HG03060 (cell line): ENCODE results near the gene IRF2.
"Not testable (repeated sequence)": the region's sequence is repeated elsewhere in the genome, so short reads cannot be mapped to it uniquely, and the experiment has no call there.

Experiments
- ATAC-seq: cut with Tn5 transposase; IDR thresholded peaks from one replicate; pipeline ENCODE4 v1.9.1; 2021; ENCODE audit warnings: low read depth, moderate number of reproducible peaks; ENCODE audit not compliant: unreplicated experiment

IRF2 gene

GRCh38 chr4:184395451-184395917 lies 78.9 kb downstream of the IRF2 start:
- ATAC-seq = no peak

GRCh38 chr4:184392748-184393559 lies 81.4 kb downstream of the IRF2 start:
- ATAC-seq = no peak

DNA sequence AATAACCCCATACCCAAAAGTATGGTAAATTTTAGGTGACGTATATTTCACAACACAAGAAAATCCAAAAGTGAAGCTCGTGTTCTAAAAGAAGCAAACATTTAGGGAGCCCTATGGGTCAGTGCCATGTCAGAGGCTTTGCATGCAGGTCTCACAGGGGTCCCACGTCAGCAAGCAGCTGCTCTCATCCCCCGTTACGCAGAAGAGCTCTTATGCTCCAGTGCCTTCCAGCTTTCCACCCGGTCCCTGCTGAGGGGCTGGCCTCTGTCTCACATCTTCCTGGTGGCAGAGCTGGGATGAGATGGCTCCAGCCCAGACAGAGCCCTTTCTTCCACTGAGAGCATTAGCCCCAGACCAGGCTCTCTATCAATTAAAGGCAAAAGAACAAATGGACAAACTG lies 82.0 kb downstream of the IRF2 start:
- ATAC-seq = no peak

GRCh38 chr4:184389978-184390900 lies 84.1 kb downstream of the IRF2 start:
- ATAC-seq = no peak

DNA sequence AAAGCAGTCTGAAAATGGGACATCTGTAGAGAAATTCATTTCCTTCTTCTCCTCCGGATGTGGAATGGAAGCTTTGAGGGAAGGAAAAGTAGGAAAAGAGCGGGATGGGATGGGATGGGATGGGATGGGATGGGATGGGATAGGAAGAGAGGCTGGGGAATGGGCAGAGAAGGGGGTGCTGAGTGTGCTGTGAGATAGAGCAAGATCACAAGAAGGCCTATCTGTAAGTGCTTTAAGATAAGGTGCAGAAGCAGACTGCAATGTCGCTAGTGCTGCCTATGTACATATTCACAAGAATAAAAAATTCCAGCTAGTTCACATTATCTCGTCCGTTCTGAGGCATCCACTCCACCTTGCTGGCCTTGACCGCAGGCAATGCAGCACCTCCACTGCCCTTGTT lies 86.2 kb downstream of the IRF2 start:
- no peak for ATAC-seq

GRCh38 chr4:184387351-184387750 lies 87.0 kb downstream of the IRF2 start:
- ATAC-seq = no peak

GRCh38 chr4:184386271-184386781 lies 88.0 kb downstream of the IRF2 start:
- no peak for ATAC-seq

DNA sequence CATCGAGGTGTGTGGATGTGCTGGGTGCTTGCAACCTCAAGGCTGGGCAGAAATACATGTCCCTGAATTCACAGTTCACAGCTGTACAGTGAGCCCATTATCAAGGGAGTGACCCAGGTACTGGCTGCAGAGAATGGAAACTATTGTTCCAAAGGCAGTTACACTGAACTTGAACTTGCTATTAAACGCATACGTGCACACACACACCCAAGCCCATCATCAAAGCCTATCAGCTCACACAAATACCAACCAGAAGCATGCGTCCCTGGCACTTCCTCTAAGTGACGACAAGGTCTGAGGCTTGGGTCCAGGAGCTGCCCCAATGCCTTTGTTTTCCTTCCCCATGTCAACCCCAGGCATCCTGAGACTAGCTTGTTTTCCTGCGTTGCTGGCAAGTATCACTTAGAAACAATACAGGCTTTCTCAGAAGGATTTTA lies 88.6 kb downstream of the IRF2 start:
- no peak for ATAC-seq

DNA sequence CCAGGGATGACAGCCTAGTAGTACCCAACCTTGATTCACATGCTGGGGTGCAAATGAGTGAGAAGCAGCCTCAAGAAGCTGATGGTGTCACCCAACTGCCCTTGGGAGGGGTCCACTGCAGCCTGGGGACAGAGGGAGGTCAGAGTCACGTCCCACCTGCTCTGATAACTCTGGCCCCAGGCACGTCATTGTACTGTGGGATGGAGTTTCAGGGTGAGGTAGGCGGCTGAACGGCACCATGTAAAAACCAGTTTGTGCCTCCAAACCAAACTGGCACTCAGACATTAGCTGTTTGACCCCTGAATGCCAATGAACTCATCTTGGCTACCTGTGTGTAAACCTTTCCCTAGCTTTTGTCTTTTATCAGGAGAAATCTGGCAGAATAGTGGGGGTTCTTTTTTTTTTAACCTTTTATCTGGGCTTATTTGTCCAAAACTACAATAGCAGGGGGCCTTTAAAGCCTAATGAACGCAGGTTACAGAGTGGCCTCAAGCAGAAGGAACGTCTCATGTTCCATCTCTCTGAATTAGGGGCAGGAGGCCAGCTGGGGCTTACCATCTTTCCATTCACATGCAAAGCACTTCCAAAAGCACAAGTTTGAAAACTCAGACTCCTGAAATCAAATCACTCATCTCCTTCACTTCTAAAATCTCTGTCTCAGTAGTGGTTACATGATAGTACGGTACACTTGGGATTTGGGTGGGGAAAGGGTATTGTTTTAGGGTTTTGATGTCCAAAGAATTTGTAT lies 89.4 kb downstream of the IRF2 start:
- no peak for ATAC-seq

GRCh38 chr4:184384056-184384809 lies 90.1 kb downstream of the IRF2 start:
- peak; percentile 73 for ATAC-seq

DNA sequence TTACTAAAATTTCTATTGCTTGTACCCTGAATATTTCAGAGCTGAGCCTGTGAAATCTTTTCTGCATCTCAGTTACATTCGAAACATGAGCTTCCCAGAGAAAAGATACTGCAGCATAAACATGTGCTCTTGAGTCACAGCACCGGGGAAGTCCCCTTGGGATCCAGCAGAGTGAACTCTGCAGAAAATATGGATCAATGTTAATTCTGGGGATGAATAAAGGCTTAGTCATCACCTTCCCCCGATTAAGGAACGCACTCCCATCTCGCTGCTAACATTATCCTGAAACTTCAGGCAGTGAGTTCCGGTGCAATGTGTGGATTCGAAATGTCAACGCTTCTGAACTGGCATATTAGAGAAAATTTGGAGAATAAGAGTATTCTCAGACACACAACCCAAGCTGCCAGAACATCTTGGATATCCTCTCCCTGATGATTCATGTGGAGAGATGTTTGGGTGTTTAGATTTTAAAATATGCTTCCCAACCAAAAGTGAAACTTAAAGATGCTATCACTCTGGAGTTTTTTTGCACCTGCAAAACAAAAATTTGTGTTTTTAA lies 90.8 kb downstream of the IRF2 start:
- ATAC-seq = no peak

DNA sequence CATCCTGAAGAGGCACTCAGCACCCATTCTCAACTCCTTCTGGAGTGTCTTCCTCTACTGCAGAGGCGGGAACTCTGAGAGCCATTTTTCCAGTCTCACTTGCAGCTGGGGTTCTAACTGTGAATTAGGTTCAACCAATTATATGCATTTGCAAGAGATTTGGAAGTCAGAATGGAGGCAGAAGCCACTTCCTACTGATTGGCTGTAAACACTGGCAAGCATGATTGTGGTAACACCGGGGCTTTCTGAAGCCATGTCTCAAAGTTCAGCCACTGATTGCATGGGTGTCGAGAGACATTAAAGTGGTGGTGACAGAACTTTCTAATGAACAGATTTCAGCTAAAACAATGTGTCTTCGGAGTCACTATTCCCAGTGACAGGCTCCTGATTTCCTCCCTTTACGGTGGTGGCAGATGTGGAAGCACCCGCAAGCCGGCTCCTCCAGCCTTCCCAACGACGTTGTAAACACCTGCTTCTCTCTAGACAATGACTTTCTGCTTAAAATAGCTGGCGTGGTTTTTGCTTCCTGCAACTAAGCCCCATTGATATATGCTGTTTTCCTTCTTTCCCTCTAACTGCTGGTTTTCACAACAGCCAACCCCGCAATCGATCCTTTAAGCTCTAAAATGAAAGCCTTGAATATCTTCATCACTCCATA lies 92.0 kb downstream of the IRF2 start:
- no peak for ATAC-seq

DNA sequence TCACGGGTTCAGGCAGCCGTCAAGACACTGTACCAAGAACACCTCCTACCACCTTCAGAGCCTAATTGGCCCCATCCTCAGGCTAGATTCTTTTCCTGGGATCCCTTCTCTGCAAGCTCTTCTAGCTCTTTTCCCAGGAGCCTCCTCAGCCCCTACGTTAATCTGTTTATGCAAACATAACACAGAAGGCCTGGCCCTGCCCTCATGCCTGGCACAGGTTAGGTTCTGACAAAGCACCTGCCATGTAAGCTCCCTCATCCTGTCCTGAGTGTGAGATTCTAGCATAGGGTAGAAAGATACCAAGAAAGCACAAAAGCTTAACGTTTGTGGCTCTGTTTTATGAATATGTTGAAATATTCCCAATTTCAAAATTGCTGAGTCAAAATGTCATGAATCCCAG lies 93.6 kb downstream of the IRF2 start:
- no peak for ATAC-seq

DNA sequence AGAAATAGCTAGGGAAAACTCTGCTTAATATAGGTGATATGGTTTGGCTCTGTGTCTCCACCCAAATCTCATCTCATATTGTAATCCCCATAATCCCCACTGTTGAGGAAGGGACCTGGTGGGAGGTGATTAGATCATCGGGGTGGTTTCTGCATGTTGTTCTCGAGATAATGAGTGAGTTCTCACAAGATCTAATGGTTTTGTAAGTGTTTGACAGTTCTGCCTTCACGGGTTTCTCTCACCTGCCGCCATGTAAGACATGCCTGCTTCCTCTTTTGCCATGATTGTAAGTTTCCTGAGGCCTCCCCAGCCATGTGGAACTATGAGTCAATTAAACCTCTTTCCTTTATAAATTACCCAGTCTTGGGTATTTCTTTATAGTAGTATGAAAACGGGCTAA lies 94.1 kb downstream of the IRF2 start:
- ATAC-seq = not testable (repeated sequence)

GRCh38 chr4:184376923-184377322 lies 97.4 kb downstream of the IRF2 start:
- no peak for ATAC-seq

GRCh38 chr4:184376126-184376838 lies 98.1 kb downstream of the IRF2 start:
- no peak for ATAC-seq

GRCh38 chr4:184375623-184376022 lies 98.7 kb downstream of the IRF2 start:
- not testable (repeated sequence) for ATAC-seq

DNA sequence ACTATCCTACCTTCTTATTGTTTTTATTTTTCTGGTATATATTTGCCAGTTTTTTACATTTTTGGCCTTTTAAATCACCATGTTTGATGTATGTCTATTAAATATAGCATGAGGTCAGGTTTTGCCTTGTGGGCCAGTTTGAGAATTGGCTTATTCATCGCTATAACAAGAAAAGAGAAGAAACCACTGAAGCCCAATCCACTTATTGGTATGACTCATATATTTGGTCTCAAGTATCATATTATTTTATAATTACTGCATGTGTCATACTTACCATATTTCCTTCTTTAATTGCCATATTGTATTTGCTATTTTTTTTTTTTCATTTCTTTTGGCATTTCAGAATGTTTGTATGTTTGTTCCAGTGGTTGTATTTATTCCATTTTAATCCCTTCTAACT lies 99.3 kb downstream of the IRF2 start:
- ATAC-seq = no peak
